Activated CD8-positive, alpha-beta T cell treated with anti-CD3 and anti-CD28 coated beads for 36 hours (primary cell): Measurements from ENCODE around the gene DLG2. TPM values are rescaled to one million over a fixed set of nuclear protein-coding genes. Genes with fewer than 3 reads are reported as not detected.

ENCODE experiments used
- ATAC-seq: fragments of 200-7000 bp; cut with Tn5 transposase; one replicate; pipeline ENCODE4 v1.10.0; 2021; ENCODE audit warnings: mild to moderate bottlenecking, moderate library complexity
- CTCF ChIA-PET: fragments of 350-600 bp; sonication (Branson Sonifier 250); formaldehyde crosslinking; loops from one replicate; lab custom pipeline; 2021; ENCODE audit warnings: antibody characterized with exemption; lab: Charles Lee
- POLR2A ChIA-PET: fragments of 350-600 bp; sonication (Branson Sonifier 250); formaldehyde crosslinking; loops from one replicate; lab custom pipeline; 2021; ENCODE audit warnings: antibody characterized with exemption; lab: Charles Lee
- DNase-seq: peaks from one replicate; pipeline ENCODE4 v3.0.0-alpha.2; 2020
- H3K27ac Mint-ChIP-seq: one replicate; pipeline ENCODE4 v1.8.0; 2021; ENCODE audit warnings: mild to moderate bottlenecking, mixed read lengths
- H3K27me3 Mint-ChIP-seq: one replicate; pipeline ENCODE4 v1.8.0; 2021; ENCODE audit warnings: mixed read lengths
- H3K36me3 Mint-ChIP-seq: one replicate; pipeline ENCODE4 v1.8.0; 2021; ENCODE audit warnings: low read depth, mixed read lengths
- H3K4me1 Mint-ChIP-seq: one replicate; pipeline ENCODE4 v1.8.0; 2021; ENCODE audit warnings: low read depth, mixed read lengths
- H3K4me3 Mint-ChIP-seq: one replicate; pipeline ENCODE4 v1.8.0; 2021; ENCODE audit warnings: mild to moderate bottlenecking, moderate library complexity, mixed read lengths
- H3K9me3 Mint-ChIP-seq: one replicate; pipeline ENCODE4 v1.8.0; 2021; ENCODE audit warnings: mixed read lengths
- CTCF ChIP-seq: fragments of 200-600 bp; IDR thresholded peaks from one replicate; pipeline ENCODE4 v1.8.0; 2022; ENCODE audit warnings: antibody characterized with exemption, mild to moderate bottlenecking
- intact Hi-C: fragments of 100-400 bp; cut with micrococcal nuclease; formaldehyde crosslinking; loops from one replicate; pipeline ENCODE4 v1.10.0; 2022
- total RNA-seq, 2 experiments: library from RNA; stranded (reverse); gene quantifications; one replicate each; pipeline ENCODE4 v1.2.3, GENCODE V29; 2021

DLG2 gene
- total RNA-seq, 2 experiments from 2014 or later: 2.2 to 2.6 TPM

DNA sequence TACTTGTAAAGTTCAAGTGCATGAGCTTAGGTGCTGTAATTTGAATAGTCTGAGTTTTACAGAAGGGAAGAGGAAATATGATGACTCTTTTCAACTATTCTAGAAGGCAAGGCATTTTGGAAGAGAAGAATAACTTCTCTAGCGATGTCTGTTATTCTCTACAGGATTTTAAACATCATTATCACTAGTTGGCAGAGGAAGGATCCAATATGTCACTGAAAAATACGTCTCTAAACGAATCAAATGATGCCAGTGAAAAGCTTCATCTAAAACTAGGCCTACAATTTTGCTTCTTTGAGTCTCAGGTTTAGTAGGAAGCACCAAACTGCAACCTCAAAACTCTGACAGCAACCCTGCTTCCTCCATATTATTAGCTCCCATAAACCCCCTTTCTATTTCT, 581.4 kb downstream of the DLG2 start:
- TF ChIP-seq CTCF: no peak
- no peaks in the 10 kb centered on the region for H3K27me3 Mint-ChIP-seq
- intact Hi-C loops: no loop called here
- DNase-seq (no peak), ATAC-seq (no peak)
- ChIA-PET POLR2A (no interaction called here), CTCF (no interaction called here)
- peaks cover 3% of the 10 kb centered on the region for H3K9me3 Mint-ChIP-seq
- no peak overlapping the region for H3K4me3 Mint-ChIP-seq
- H3K27ac Mint-ChIP-seq: no peak overlapping the region
- H3K36me3 Mint-ChIP-seq: no peaks in the 10 kb centered on the region
- no peaks in the 10 kb centered on the region for H3K4me1 Mint-ChIP-seq

- Mint-ChIP-seq H3K36me3 (no peaks in the 10 kb centered on the region), H3K4me3 (no peak overlapping the region), H3K9me3 (peaks cover 5% of the 10 kb centered on the region), H3K27ac (no peak overlapping the region), H3K4me1 (no peaks in the 10 kb centered on the region), H3K27me3 (no peaks in the 10 kb centered on the region)
- no peak for ATAC-seq
- no peak for DNase-seq
- POLR2A ChIA-PET: no interaction called here
- intact Hi-C loops: no loop called here
- no peak for TF ChIP-seq CTCF
- CTCF ChIA-PET: no interaction called here
These were observed 582.2 kb downstream of the DLG2 start for GRCh38 chr11:85044911-85045310.

- Mint-ChIP-seq H3K36me3 (no peaks in the 10 kb centered on the region), H3K27me3 (no peaks in the 10 kb centered on the region), H3K27ac (no peak overlapping the region), H3K9me3 (peaks cover 8% of the 10 kb centered on the region), H3K4me3 (no peak overlapping the region), H3K4me1 (no peaks in the 10 kb centered on the region)
- ChIA-PET CTCF (no interaction called here), POLR2A (no interaction called here)
- DNase-seq (no peak), ATAC-seq (no peak)
- TF ChIP-seq CTCF: no peak
- intact Hi-C loops: no loop called here
These were observed 584.8 kb downstream of the DLG2 start for GRCh38 chr11:85042361-85042760.

- DNase-seq (no peak), ATAC-seq (no peak)
- ChIA-PET CTCF (no interaction called here), POLR2A (no interaction called here)
- Mint-ChIP-seq H3K4me1 (no peaks in the 10 kb centered on the region), H3K36me3 (no peaks in the 10 kb centered on the region), H3K9me3 (peaks cover 8% of the 10 kb centered on the region), H3K27me3 (no peaks in the 10 kb centered on the region), H3K4me3 (no peak overlapping the region), H3K27ac (no peak overlapping the region)
- intact Hi-C loops: no loop called here
- no peak for TF ChIP-seq CTCF
These were observed 587.0 kb downstream of the DLG2 start for GRCh38 chr11:85040166-85040565.

GRCh38 chr11:85029964-85030363, 597.2 kb downstream of the DLG2 start:
- TF ChIP-seq CTCF: no peak
- DNase-seq: no peak
- no peak overlapping the region for H3K4me3 Mint-ChIP-seq
- intact Hi-C loops: no loop called here
- ChIA-PET CTCF (no interaction called here), POLR2A (no interaction called here)
- H3K4me1 Mint-ChIP-seq: no peaks in the 10 kb centered on the region
- no peaks in the 10 kb centered on the region for H3K27me3 Mint-ChIP-seq
- H3K9me3 Mint-ChIP-seq: peaks cover 7% of the 10 kb centered on the region
- H3K27ac Mint-ChIP-seq: no peak overlapping the region
- H3K36me3 Mint-ChIP-seq: no peaks in the 10 kb centered on the region
- no peak for ATAC-seq
